OCI-LY7 (cell line): ENCODE data around the gene PGR.

Experiments used
- EZH2phosphoT487 ChIP-seq: fragments of 200-600 bp; sonication (generic); IDR thresholded peaks from 2 replicates; pipeline ENCODE4 v1.6.1; 2018; ENCODE audit warnings: low read depth, borderline replicate concordance, mild to moderate bottlenecking, mixed run types, antibody characterized with exemption, low read length, moderate library complexity, mixed read lengths
- TF ChIP-seq, protein P1 (sequence below): fragments of 200-600 bp; sonication (generic); conservative IDR thresholded peaks from 2 replicates; pipeline ENCODE4 v1.5.1; 2014; ENCODE audit warnings: mild to moderate bottlenecking, antibody characterized with exemption, low read length, moderate library complexity, mixed read lengths

DNA sequence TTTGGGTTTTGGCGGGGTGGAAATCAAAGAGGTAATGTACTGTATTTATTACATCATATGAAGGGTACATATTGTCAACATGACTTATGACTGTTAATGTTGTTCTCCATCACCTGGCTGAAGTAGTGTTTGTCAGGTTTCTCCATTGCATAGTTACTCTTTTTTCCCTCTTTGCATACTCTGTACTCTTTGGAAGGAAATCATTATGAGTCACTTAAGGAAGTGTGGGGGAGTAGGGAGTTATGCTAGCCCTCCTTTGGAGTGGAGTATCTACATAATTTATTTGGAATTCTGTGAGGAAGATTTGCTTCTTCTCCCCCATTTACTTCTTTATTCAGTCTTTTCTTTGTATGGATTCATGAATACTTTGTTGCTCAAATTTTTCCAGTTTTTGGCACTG, 3.6 kb upstream of the PGR start:
- TF ChIP-seq, protein P1, sequence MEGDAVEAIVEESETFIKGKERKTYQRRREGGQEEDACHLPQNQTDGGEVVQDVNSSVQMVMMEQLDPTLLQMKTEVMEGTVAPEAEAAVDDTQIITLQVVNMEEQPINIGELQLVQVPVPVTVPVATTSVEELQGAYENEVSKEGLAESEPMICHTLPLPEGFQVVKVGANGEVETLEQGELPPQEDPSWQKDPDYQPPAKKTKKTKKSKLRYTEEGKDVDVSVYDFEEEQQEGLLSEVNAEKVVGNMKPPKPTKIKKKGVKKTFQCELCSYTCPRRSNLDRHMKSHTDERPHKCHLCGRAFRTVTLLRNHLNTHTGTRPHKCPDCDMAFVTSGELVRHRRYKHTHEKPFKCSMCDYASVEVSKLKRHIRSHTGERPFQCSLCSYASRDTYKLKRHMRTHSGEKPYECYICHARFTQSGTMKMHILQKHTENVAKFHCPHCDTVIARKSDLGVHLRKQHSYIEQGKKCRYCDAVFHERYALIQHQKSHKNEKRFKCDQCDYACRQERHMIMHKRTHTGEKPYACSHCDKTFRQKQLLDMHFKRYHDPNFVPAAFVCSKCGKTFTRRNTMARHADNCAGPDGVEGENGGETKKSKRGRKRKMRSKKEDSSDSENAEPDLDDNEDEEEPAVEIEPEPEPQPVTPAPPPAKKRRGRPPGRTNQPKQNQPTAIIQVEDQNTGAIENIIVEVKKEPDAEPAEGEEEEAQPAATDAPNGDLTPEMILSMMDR, result no peak
- no peak for TF ChIP-seq EZH2phosphoT487
